ENCODE data around the gene SP140. TPM values are rescaled to one million over a fixed set of nuclear protein-coding genes. Genes with fewer than 3 reads are reported as not detected.
"Not testable (repeated sequence)": the region's sequence is repeated elsewhere in the genome, so short reads cannot be mapped to it uniquely, and the experiment has no call there.

The SP140 gene
- total RNA-seq, 3 donors from 2014 or later, result 3.1 to 4.9 (median 3.7) TPM

DNA sequence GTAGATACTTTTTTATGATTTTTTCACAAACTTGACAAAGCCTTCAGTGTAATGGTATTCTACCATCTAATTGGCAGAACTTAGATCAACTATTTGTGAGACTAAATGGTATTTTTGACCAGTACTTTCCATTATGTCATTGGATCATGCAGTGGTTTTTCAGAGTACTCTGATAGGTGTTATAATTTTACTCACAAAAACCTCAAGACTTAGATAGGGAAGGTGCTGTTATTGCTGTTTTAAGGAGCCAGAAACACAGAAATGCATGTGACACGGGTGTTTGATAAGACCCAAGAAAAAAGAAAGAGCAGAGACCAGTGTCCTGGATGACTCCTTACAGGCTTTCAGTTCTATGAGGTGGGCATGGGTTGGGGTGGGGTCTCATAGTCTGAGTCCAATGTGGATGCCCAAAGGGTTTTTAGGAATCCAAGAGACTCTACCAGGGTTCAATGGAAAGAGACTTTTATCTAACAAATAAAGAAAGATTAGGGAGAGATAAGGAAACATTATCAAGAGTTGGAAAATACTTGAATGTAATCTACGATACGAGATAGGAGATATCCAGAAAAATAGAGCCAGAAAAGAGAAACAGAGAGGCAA lies 31.3 kb downstream of the SP140 start:
- intact Hi-C loops (cut with DNase I, micrococcal nuclease), result no loop called here
- no peak for ATAC-seq
- Histone ChIP-seq H3K36me3 (ENCODE audit: low read depth) (no peaks in the 10 kb centered on the region), H3K4me3 (no peak overlapping the region), H3K4me1 (ENCODE audit: low read depth) (no peaks in the 10 kb centered on the region), H3K9me3 (no peaks in the 10 kb centered on the region)
- TF ChIP-seq, protein P1, sequence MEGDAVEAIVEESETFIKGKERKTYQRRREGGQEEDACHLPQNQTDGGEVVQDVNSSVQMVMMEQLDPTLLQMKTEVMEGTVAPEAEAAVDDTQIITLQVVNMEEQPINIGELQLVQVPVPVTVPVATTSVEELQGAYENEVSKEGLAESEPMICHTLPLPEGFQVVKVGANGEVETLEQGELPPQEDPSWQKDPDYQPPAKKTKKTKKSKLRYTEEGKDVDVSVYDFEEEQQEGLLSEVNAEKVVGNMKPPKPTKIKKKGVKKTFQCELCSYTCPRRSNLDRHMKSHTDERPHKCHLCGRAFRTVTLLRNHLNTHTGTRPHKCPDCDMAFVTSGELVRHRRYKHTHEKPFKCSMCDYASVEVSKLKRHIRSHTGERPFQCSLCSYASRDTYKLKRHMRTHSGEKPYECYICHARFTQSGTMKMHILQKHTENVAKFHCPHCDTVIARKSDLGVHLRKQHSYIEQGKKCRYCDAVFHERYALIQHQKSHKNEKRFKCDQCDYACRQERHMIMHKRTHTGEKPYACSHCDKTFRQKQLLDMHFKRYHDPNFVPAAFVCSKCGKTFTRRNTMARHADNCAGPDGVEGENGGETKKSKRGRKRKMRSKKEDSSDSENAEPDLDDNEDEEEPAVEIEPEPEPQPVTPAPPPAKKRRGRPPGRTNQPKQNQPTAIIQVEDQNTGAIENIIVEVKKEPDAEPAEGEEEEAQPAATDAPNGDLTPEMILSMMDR (IDR thresholded peaks at IDR 0.05), result no peak
- DNase-seq, result no peak

DNA sequence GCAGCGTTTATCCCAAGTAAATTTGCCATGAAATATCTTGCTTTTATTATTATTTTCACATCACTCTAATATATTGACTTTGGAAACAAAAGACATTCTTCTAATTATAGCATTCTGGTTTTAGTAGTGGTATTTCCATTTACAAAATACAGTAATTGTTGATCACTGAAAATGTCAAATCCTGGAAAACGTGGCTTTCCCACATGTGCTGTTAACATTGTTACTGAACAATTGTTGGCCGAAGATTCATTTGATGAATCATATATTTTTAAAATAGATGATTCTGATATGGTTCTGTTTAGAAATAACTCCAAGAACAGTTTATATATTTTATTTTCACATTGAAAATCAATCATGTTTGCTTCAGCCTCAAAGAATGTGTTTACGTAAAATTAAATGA lies 32.9 kb downstream of the SP140 start:
- TF ChIP-seq, protein P1 (IDR thresholded peaks at IDR 0.05), result no peak
- H3K4me1 ChIP-seq (ENCODE audit: low read depth), result no peaks in the 10 kb centered on the region
- no peak overlapping the region for H3K4me3 ChIP-seq
- no peaks in the 10 kb centered on the region for H3K9me3 ChIP-seq
- ATAC-seq, result no peak
- intact Hi-C loops (cut with DNase I, micrococcal nuclease), result no loop called here
- H3K36me3 ChIP-seq (ENCODE audit: low read depth), result no peaks in the 10 kb centered on the region
- DNase-seq, result no peak

DNA sequence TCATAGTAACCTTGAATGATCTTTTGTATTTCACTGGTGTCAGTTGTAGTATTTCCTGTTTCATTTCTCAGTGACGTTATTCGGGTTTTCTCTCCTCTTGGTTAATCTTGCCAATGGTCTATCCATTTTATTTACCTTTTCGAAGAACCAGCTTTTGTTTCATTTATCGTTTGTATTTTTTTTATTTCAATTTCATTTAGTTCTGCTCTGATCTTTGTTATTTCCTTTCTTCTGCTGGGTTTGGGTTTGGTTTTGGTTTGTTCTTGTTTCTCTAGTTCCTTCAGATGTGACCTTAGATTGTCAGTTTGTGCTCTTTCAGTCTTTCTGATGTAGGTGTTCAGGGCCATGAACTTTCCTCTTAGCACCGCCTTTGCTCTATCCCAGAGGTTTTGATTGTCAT lies 36.7 kb downstream of the SP140 start:
- ATAC-seq (no peak), DNase-seq (no peak)
- H3K4me1 ChIP-seq (ENCODE audit: low read depth), result no peaks in the 10 kb centered on the region
- intact Hi-C loops (cut with DNase I, micrococcal nuclease), result no loop called here
- TF ChIP-seq, protein P1 (IDR thresholded peaks at IDR 0.05), result no peak
- no peak overlapping the region for H3K4me3 ChIP-seq
- no peaks in the 10 kb centered on the region for H3K36me3 ChIP-seq (ENCODE audit: low read depth)
- no peaks in the 10 kb centered on the region for H3K9me3 ChIP-seq

DNA sequence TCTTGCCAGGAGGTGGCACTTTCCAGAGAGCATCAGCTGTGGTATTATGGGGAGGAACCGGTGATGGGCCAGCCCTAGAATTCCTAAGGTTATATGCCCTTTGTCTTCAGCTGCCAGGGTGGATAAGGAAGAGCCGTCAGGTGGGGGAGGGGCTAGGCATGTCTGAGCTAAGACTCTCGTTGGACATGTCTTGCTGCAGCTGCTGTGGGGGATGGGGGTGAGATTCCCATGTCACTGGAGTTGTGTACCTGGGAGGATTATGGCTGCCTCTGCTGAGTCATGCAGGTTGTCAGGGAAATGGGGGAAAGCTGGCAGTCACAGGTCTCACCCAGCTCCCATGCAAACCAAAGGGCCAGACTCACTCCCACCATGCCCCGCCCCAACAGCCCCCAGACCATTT lies 39.4 kb downstream of the SP140 start:
- ATAC-seq (peak; percentile 73), DNase-seq (peak in 2 of 3 donors; percentile 41 to 53)
- H3K4me3 ChIP-seq; H3K36me3 ChIP-seq (ENCODE audit: low read depth); H3K9me3 ChIP-seq; H3K4me1 ChIP-seq (ENCODE audit: low read depth); intact Hi-C loops (cut with DNase I, micrococcal nuclease): not testable (repeated sequence)

DNA sequence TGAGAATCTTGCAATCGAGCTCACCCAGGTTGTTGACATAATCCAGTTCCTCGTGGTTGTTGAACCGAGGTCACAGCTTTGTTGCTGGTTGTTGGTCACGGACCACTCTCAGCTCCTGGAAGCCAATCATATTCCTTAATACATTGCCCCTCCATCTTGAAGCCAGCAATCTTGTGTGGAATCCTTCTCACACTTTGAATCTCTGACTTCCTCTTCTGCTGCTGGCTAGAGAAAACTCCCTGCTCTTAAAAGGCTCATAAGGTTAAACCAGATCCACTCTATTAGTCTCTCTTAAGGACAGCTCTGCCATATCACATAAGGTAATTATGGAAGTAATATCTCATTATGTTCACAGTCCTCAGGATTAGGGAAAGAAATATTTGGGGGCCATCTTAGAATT lies 41.1 kb downstream of the SP140 start:
- intact Hi-C loops (cut with DNase I, micrococcal nuclease), result no loop called here
- H3K9me3 ChIP-seq, result no peaks in the 10 kb centered on the region
- no peak for DNase-seq
- no peaks in the 10 kb centered on the region for H3K36me3 ChIP-seq (ENCODE audit: low read depth)
- H3K4me3 ChIP-seq, result no peak overlapping the region
- no peak for ATAC-seq
- no peaks in the 10 kb centered on the region for H3K4me1 ChIP-seq (ENCODE audit: low read depth)
- TF ChIP-seq, protein P1 (IDR thresholded peaks at IDR 0.05), result no peak

DNA sequence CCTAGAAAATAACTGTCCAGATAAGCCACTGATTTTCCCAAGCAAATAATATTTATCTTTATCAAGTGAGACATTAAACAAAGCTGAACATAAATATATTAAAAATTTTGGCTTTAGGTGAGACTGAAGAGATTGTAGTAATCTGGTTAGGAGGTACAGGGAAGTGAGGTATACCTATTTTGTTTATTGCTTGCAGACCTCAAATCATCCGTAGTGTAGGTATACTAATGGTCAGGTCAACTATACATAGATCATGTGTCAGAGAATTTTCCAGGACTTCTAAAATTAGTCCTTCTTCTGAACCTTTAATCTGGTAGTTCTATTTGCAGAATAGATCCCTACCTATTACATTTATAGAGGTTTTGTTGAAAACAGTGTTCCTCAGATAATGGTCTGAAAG lies 41.5 kb downstream of the SP140 start:
- DNase-seq (no peak), ATAC-seq (no peak)
- Histone ChIP-seq H3K4me1 (ENCODE audit: low read depth) (no peaks in the 10 kb centered on the region), H3K4me3 (no peak overlapping the region), H3K9me3 (no peaks in the 10 kb centered on the region), H3K36me3 (ENCODE audit: low read depth) (no peaks in the 10 kb centered on the region)
- TF ChIP-seq, protein P1 (IDR thresholded peaks at IDR 0.05), result no peak
- intact Hi-C loops (cut with DNase I, micrococcal nuclease), result no loop called here
